ENCODE data around the gene TMEM31.

DNA sequence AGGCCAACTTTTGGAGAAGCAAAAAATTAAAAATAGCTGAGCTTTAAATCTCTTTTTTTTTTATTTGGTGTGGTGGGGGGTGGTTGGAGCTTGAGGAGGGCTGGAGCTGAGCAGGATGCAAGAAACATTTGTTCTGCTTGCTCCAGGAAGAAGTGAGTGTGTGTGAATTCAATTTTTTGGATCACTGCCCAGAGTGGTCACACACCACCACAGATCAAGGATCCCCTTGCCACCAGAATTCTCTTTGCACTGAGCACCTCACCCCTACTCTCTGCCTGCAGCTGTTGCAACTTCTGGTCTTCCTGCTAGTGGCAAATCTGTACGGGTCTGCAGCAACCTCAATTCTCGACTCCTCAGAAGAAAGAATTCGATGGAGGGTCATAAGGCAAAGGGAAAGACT, 46.0 kb downstream of the TMEM31 start:
- TF ChIP-seq ZNF274 (IDR thresholded peaks at IDR 0.05; ENCODE audit: low read depth, low read length) = no peak
- no peak for TF ChIP-seq YY1 (IDR thresholded peaks at IDR 0.05; ENCODE audit: insufficient read depth, insufficient read length)
